Spleen (tissue), 11 donors: Measurements from ENCODE around the gene SEMA3A. TPM values are rescaled to one million over a fixed set of nuclear protein-coding genes. Genes with fewer than 3 reads are reported as not detected.

Source experiments
- DNase-seq: peaks from one replicate; pipeline ENCODE4 v3.0.0-alpha.2; 2020
- H3K27ac ChIP-seq, 8 donors: fragments of 200-600 bp; sonication (generic) in 7 of 8; 1 replicate in 4 of 8; 2 replicates in 4 of 8; pipeline versions ENCODE4 v1.5.0 to v1.8.0; 2016 to 2021; ENCODE audit warnings: inconsistent platforms in 4 of 8, mild to moderate bottlenecking in 4 of 8, moderate library complexity in 1 of 8
- H3K27me3 ChIP-seq, 7 donors: fragments of 200-600 bp; sonication (generic) in 6 of 7; replicated peaks in 1 of 7; 1 replicate in 4 of 7; 2 replicates in 3 of 7; pipeline versions ENCODE4 v1.5.0 to v1.8.0; 2016 to 2021; ENCODE audit warnings: inconsistent platforms in 3 of 7, mild to moderate bottlenecking in 1 of 7
- H3K36me3 ChIP-seq, 6 donors: fragments of 200-600 bp; sonication (generic) in 5 of 6; 1 replicate in 4 of 6; 2 replicates in 2 of 6; pipeline versions ENCODE4 v1.5.0 to v1.8.0; 2016 to 2021; ENCODE audit warnings: inconsistent platforms in 2 of 6
- H3K4me1 ChIP-seq, 6 donors: fragments of 200-600 bp; sonication (generic) in 5 of 6; 1 replicate in 3 of 6; 2 replicates in 3 of 6; pipeline versions ENCODE4 v1.5.0 to v1.8.0; 2016 to 2021; ENCODE audit warnings: inconsistent platforms in 3 of 6
- H3K4me3 ChIP-seq, 8 donors: fragments of 200-600 bp; sonication (generic) in 7 of 8; 1 replicate in 4 of 8; 2 replicates in 4 of 8; pipeline versions ENCODE4 v1.5.0 to v1.8.0; 2016 to 2021; ENCODE audit warnings: inconsistent platforms in 4 of 8, mild to moderate bottlenecking in 4 of 8, moderate library complexity in 2 of 8
- H3K9me3 ChIP-seq, 8 donors: fragments of 200-600 bp; sonication (generic) in 7 of 8; 1 replicate in 4 of 8; 2 replicates in 4 of 8; pipeline versions ENCODE4 v1.5.0 to v1.8.0; 2016 to 2021; ENCODE audit warnings: inconsistent platforms in 4 of 8
- CTCF ChIP-seq, 11 experiments: fragments of 200-600 bp in 7 of 11; fragments of 450-650 bp in 4 of 11; sonication (generic) in 4 of 11; IDR thresholded peaks in 8 of 11; conservative IDR thresholded peaks in 3 of 11; 1 replicate in 7 of 11; 2 replicates in 4 of 11; pipeline versions ENCODE4 v1.4.0 to v1.8.0; 2016 to 2021; ENCODE audit warnings: antibody characterized with exemption in 11 of 11, inconsistent platforms in 4 of 11, mild to moderate bottlenecking in 1 of 11
- POLR2A ChIP-seq, 3 donors: fragments of 450-650 bp; IDR thresholded peaks; one replicate each; pipeline ENCODE4 v1.5.1; 2017; ENCODE audit warnings: antibody characterized with exemption in 3 of 3, mild to moderate bottlenecking in 1 of 3
- POLR2AphosphoS5 ChIP-seq, 3 donors: sonication (generic); formaldehyde crosslinking; IDR thresholded peaks; one replicate each; pipeline ENCODE4 v1.5.1; 2017; ENCODE audit warnings: antibody characterized with exemption in 3 of 3
- WGBS, 5 donors: extraction: QIAGEN DNeasy Blood & Tissue Kit in 3 of 5; methylation state at CpG; one replicate each; pipeline versions ENCODE4 v1.1.5 to v1.1.7; 2013 to 2018; 5-methylcytosine and 5-hydroxymethylcytosine counted together
- intact Hi-C: fragments of 100-400 bp; cut with DNase I; formaldehyde crosslinking; loops from one replicate; pipeline ENCODE4 v1.15.0; 2023; ENCODE audit warnings: low total_unique reads
- polyA plus RNA-seq, 3 donors: library from polyadenylated mRNA; stranded (reverse); fragments of 200-250 nt; gene quantifications; one replicate each; pipeline ENCODE4 v1.2.1, GENCODE V29; 2013
- total RNA-seq, 7 donors: library from RNA; depleted of rRNA in 3 of 7; stranded (reverse); fragments of >200 nt in 3 of 7; fragmentation: NEBNext Ultra II Directional in 4 of 7; extraction: Animal tissue kit (Norgen Biotek cat#: 25700) in 4 of 7; gene quantifications; one replicate each; pipeline versions ENCODE4 v1.1.0 to v1.2.1, GENCODE V29; 2016 to 2021
- donor health status: healthy with polysubstance abuse.
- donor health status: DM: no; HTN: no; CAD: no; lungs with moderate emphysema.
- donor health status: DM: no; HTN: no; CAD: no.
- donor health status: Bipolar disorder and iron deficiency.
- donor health status: healthy.
- donor health status: DM: no; HTN: no; CAD: no.
- donor health status: DM: yes; HTN: yes; CAD: no.

The SEMA3A gene
- total and polyA plus RNA-seq, 10 donors = 1.1 to 48.5 (median 15.3) TPM

GRCh38 chr7:83908526-83908925 lies 286.1 kb downstream of the SEMA3A start:
- H3K36me3 ChIP-seq = no peaks in the 10 kb centered on the region
- H3K27ac ChIP-seq = no peak overlapping the region
- peaks cover 0 to 12% (median 0%) of the 10 kb centered on the region in 8 donors for H3K9me3 ChIP-seq
- no peak for TF ChIP-seq POLR2AphosphoS5 (IDR thresholded peaks at IDR 0.05)
- TF ChIP-seq POLR2A (IDR thresholded peaks at IDR 0.05) = no peak
- no peak for TF ChIP-seq CTCF (IDR thresholded peaks at IDR 0.05 in 8 of 11, conservative IDR thresholded peaks at IDR 0.05 in 3 of 11)
- H3K4me1 ChIP-seq = no peaks in the 10 kb centered on the region
- no peak overlapping the region for H3K4me3 ChIP-seq
- no peak for DNase-seq
- intact Hi-C loops = no loop called here
- no peaks in the 10 kb centered on the region for H3K27me3 ChIP-seq
- whole genome bisulfite sequencing, 5 donors = 47 to 80% (median 71%) methylated on average over 2 of the region's 2 CpGs
